Caco-2 (cell line): ENCODE measurements around the gene BCAS3. TPM values are rescaled to one million over a fixed set of nuclear protein-coding genes. Genes with fewer than 3 reads are reported as not detected.
A peak's percentile ranks its signal among the peaks of the same experiment; 100 is the strongest.

Source experiments
- BruUV-seq: library from RNA; stranded (reverse); fragments of 400-500 nt; replicated peaks from 2 replicates; lab custom pipeline; 2021; lab: Mats Ljungman, UMichigan
- CTCF ChIA-PET: fragments of 300-600 bp; sonication (Branson Sonifier 250); formaldehyde crosslinking; loops from one replicate; lab custom pipeline; 2022; ENCODE audit warnings: antibody characterized with exemption; lab: Charles Lee
- POLR2A ChIA-PET: fragments of 300-600 bp; sonication (Branson Sonifier 250); formaldehyde crosslinking; loops from one replicate; lab custom pipeline; 2022; ENCODE audit warnings: antibody characterized with exemption; lab: Charles Lee
- DNase-seq, 2 experiments: peaks; one replicate each; pipeline versions ENCODE4 v3.0.0 to v3.0.0-alpha.2; 2020 to 2022
- H3K27me3 ChIP-seq: replicated peaks from 2 replicates; pipeline ENCODE4 v1.6.0; 2011; ENCODE audit warnings: low read length; ENCODE audit not compliant: control insufficient read depth, insufficient read depth
- H3K36me3 ChIP-seq: 2 replicates; pipeline ENCODE4 v1.5.1; 2011; ENCODE audit warnings: low read length; ENCODE audit not compliant: control insufficient read depth, insufficient read depth
- H3K4me1 ChIP-seq: fragments of 250-450 bp; sonication (Bioruptor Pico); 2 replicates; pipeline ENCODE4 v1.5.1; 2020; ENCODE audit warnings: mild to moderate bottlenecking
- H3K4me3 ChIP-seq: 2 replicates; pipeline ENCODE4 v1.5.1; 2011; ENCODE audit warnings: low read depth, mild to moderate bottlenecking, control low read depth, low read length
- H3K9me3 ChIP-seq: fragments of 250-450 bp; sonication (Bioruptor Pico); 2 replicates; pipeline ENCODE4 v1.5.1; 2020; ENCODE audit warnings: mild to moderate bottlenecking, moderate library complexity
- H3K27ac Mint-ChIP-seq: one replicate; pipeline ENCODE4 v1.8.0; 2022; ENCODE audit warnings: mixed read lengths; ENCODE audit not compliant: unreplicated experiment
- H3K27me3 Mint-ChIP-seq: one replicate; pipeline ENCODE4 v1.8.0; 2022; ENCODE audit warnings: mixed read lengths; ENCODE audit not compliant: insufficient read depth, unreplicated experiment
- H3K36me3 Mint-ChIP-seq: one replicate; pipeline ENCODE4 v1.8.0; 2022; ENCODE audit warnings: mild to moderate bottlenecking, mixed read lengths; ENCODE audit not compliant: insufficient read depth, unreplicated experiment
- H3K4me1 Mint-ChIP-seq: one replicate; pipeline ENCODE4 v1.8.0; 2022; ENCODE audit warnings: low read depth, mixed read lengths; ENCODE audit not compliant: unreplicated experiment
- H3K4me3 Mint-ChIP-seq: one replicate; pipeline ENCODE4 v1.8.0; 2022; ENCODE audit warnings: mild to moderate bottlenecking, moderate library complexity, mixed read lengths; ENCODE audit not compliant: unreplicated experiment
- H3K9me3 Mint-ChIP-seq: one replicate; pipeline ENCODE4 v1.8.0; 2022; ENCODE audit warnings: mixed read lengths; ENCODE audit not compliant: unreplicated experiment
- CTCF ChIP-seq, 2 experiments: fragments of 200-600 bp in 1 of 2; IDR thresholded peaks; 1 replicate in 1 of 2; 2 replicates in 1 of 2; pipeline versions ENCODE4 v1.5.1 to v1.8.0; 2011 to 2022; ENCODE audit warnings: antibody characterized with exemption in 1 of 2, control low read depth in 1 of 2, inconsistent platforms in 1 of 2, low read depth in 1 of 2, low read length in 1 of 2, mild to moderate bottlenecking in 1 of 2, moderate library complexity in 1 of 2; ENCODE audit not compliant: insufficient read depth in 1 of 2, severe bottlenecking in 1 of 2, unreplicated experiment in 1 of 2
- intact Hi-C: fragments of 100-400 bp; cut with micrococcal nuclease; formaldehyde crosslinking; loops from one replicate; pipeline ENCODE4 v1.10.0; 2022; ENCODE audit not compliant: unreplicated experiment
- total RNA-seq: library from RNA; stranded (reverse); gene quantifications from 2 replicates; pipeline ENCODE4 v1.2.3, GENCODE V29; 2022

BCAS3 gene
- total RNA-seq, 1 experiment from 2014 or later = 44.1 TPM

GRCh38 chr17:61235827-61236197, 558.2 kb downstream of the BCAS3 start:
- Histone ChIP-seq H3K27me3 (no peaks in the 10 kb centered on the region), H3K4me1 (peaks cover 60% of the 10 kb centered on the region), H3K4me3 (no peak overlapping the region), H3K36me3 (no peaks in the 10 kb centered on the region), H3K9me3 (peaks cover 4% of the 10 kb centered on the region; the same call in 1 of the 2 replicates)
- peaks cover 11% of the 10 kb centered on the region for H3K36me3 Mint-ChIP-seq
- DNase-seq = peak; percentile 82 to 87
- TF ChIP-seq CTCF (IDR thresholded peaks at IDR 0.05; ENCODE audit: insufficient read depth in 1 of 2, low read depth in 1 of 2, low read length in 1 of 2, severe bottlenecking in 1 of 2, unreplicated experiment in 1 of 2) = no peak
- BruUV-seq = no TSS peak
- intact Hi-C loops = loop anchor here (1.0 to 10.0 kb wide), 4 partner anchors 37 to 231 kb away; no protein-coding TSS in a partner anchor
- no peaks in the 10 kb centered on the region for H3K27me3 Mint-ChIP-seq
- H3K4me3 Mint-ChIP-seq = peak overlapping the region; percentile 32
- POLR2A ChIA-PET = no interaction called here
- H3K27ac Mint-ChIP-seq = peak overlapping the region; percentile 55
- CTCF ChIA-PET = interaction anchor here (0.5 to 1.2 kb wide), 5 partner anchors 19 to 515 kb away, joined by 3 to 5 read pairs (median 3); partner anchors contain the start of gene TBX2
- peaks cover 63% of the 10 kb centered on the region for H3K4me1 Mint-ChIP-seq
- H3K9me3 Mint-ChIP-seq = peaks cover 12% of the 10 kb centered on the region

GRCh38 chr17:61237275-61237674, 559.6 kb downstream of the BCAS3 start:
- CTCF ChIA-PET = no interaction called here
- DNase-seq = no peak
- no TSS peak for BruUV-seq

GRCh38 chr17:61238455-61238933, 560.8 kb downstream of the BCAS3 start:
- H3K36me3 ChIP-seq = no peaks in the 10 kb centered on the region
- Mint-ChIP-seq H3K36me3 (no peaks in the 10 kb centered on the region), H3K4me1 (peaks cover 41% of the 10 kb centered on the region), H3K4me3 (no peak overlapping the region), H3K27me3 (no peaks in the 10 kb centered on the region), H3K27ac (peak overlapping the region; percentile 49), H3K9me3 (no peaks in the 10 kb centered on the region)
- intact Hi-C loops = loop anchor here (5.0 to 10.0 kb wide), 3 partner anchors 84 to 234 kb away; no protein-coding TSS in a partner anchor
- H3K4me1 ChIP-seq = peaks cover 38% of the 10 kb centered on the region
- no peak overlapping the region for H3K4me3 ChIP-seq
- no peaks in the 10 kb centered on the region for H3K27me3 ChIP-seq
- ChIA-PET CTCF (interaction anchor here (0.6 kb wide), 1 partner anchor 494 kb away, joined by 4 read pairs; no protein-coding TSS in a partner anchor), POLR2A (no interaction called here)
- DNase-seq = no peak
- no peak for TF ChIP-seq CTCF (IDR thresholded peaks at IDR 0.05; ENCODE audit: insufficient read depth in 1 of 2, low read depth in 1 of 2, low read length in 1 of 2, severe bottlenecking in 1 of 2, unreplicated experiment in 1 of 2)
- peaks cover 4% of the 10 kb centered on the region; the same call in 1 of the 2 replicates for H3K9me3 ChIP-seq
- BruUV-seq = no TSS peak

More at GRCh38 chr17:61237275-61237674, 559.6 kb downstream of the BCAS3 start:
- peak overlapping the region; percentile 55 for H3K27ac Mint-ChIP-seq
- Histone ChIP-seq H3K9me3 (peaks cover 4% of the 10 kb centered on the region; the same call in 1 of the 2 replicates), H3K4me1 (peaks cover 50% of the 10 kb centered on the region), H3K36me3 (no peaks in the 10 kb centered on the region), H3K4me3 (no peak overlapping the region), H3K27me3 (no peaks in the 10 kb centered on the region)
- no peak overlapping the region for H3K4me3 Mint-ChIP-seq
- no peak for TF ChIP-seq CTCF (IDR thresholded peaks at IDR 0.05; ENCODE audit: insufficient read depth in 1 of 2, low read depth in 1 of 2, low read length in 1 of 2, severe bottlenecking in 1 of 2, unreplicated experiment in 1 of 2)
- no peaks in the 10 kb centered on the region for H3K27me3 Mint-ChIP-seq
- no peaks in the 10 kb centered on the region for H3K36me3 Mint-ChIP-seq
- H3K9me3 Mint-ChIP-seq = no peaks in the 10 kb centered on the region
- POLR2A ChIA-PET = no interaction called here
- H3K4me1 Mint-ChIP-seq = peaks cover 49% of the 10 kb centered on the region
- intact Hi-C loops = loop anchor here (5.0 to 10.0 kb wide), 3 partner anchors 82 to 232 kb away; no protein-coding TSS in a partner anchor
